Uterus (tissue), 2 donors: Measurements from ENCODE around the gene RPS14.

Experiments used
- POLR2A ChIP-seq, 2 donors: fragments of 450-650 bp; IDR thresholded peaks; one replicate each; pipeline ENCODE4 v1.6.1; 2016; ENCODE audit warnings: antibody characterized with exemption in 2 of 2, mild to moderate bottlenecking in 1 of 2, moderate library complexity in 1 of 2
- TF ChIP-seq, protein P1 (sequence below), 4 experiments: fragments of 200-600 bp in 2 of 4; fragments of 450-650 bp in 2 of 4; sonication (generic) in 2 of 4; IDR thresholded peaks; one replicate each; pipeline ENCODE4 v1.5.1; 2016 to 2019; ENCODE audit warnings: antibody characterized with exemption in 4 of 4, mild to moderate bottlenecking in 2 of 4, moderate library complexity in 1 of 4

- TF ChIP-seq, protein P1, sequence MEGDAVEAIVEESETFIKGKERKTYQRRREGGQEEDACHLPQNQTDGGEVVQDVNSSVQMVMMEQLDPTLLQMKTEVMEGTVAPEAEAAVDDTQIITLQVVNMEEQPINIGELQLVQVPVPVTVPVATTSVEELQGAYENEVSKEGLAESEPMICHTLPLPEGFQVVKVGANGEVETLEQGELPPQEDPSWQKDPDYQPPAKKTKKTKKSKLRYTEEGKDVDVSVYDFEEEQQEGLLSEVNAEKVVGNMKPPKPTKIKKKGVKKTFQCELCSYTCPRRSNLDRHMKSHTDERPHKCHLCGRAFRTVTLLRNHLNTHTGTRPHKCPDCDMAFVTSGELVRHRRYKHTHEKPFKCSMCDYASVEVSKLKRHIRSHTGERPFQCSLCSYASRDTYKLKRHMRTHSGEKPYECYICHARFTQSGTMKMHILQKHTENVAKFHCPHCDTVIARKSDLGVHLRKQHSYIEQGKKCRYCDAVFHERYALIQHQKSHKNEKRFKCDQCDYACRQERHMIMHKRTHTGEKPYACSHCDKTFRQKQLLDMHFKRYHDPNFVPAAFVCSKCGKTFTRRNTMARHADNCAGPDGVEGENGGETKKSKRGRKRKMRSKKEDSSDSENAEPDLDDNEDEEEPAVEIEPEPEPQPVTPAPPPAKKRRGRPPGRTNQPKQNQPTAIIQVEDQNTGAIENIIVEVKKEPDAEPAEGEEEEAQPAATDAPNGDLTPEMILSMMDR (IDR thresholded peaks at IDR 0.05), result no peak
- TF ChIP-seq POLR2A (IDR thresholded peaks at IDR 0.05), result no peak
These were observed 49.0 kb upstream of the RPS14 start for GRCh38 chr5:150498501-150498900.
